Activated effector memory CD4-positive, alpha-beta T cell treated with anti-CD3 and anti-CD28 coated beads, Interleukin-2, amount 50 U/mL, for 16 hours (primary cell): Measurements from ENCODE around the gene PTPRT.

Experiments used
- DNase-seq: peaks from one replicate; pipeline ENCODE4 v3.0.0-alpha.2; 2020

The PTPRT gene

DNA sequence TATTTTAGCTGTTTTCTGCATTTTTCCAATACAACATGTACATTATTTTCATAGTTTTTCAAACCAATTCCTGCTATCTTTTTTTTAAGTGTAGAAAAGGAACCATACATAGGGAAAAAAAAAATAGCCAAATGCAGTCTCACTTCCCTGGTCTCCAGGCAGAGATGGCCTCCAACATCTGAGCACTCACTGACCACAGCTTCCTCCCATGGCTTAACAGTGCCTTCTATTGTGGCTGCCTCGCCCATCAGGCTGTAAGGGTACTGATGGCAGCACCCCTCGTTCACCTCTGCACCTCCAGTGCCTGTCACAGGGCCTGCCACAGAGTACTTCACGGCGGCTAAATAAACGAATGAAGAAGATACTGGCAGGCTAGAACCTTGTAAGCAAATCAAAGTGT is 591.1 kb downstream of the PTPRT start:
- no peak for DNase-seq

DNA sequence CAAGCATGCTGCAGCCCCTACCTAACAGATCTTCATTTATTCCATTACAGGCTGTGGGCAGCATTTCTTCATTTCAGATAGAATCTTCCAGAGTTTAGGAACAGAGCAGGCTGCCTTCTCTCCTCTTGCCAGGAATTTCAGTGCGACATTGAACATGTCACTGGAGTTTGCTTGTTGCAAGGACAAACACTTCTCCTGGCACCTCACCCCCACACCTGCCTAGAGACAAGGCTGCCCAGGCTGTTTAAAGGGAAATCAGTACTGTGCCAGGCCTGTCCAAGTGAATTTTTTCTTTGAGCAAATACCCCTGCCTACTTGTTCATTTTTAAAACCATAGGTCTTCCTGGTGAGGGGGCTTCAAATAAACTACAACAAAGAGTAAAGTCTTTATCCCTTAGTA is 594.1 kb downstream of the PTPRT start:
- no peak for DNase-seq

DNA sequence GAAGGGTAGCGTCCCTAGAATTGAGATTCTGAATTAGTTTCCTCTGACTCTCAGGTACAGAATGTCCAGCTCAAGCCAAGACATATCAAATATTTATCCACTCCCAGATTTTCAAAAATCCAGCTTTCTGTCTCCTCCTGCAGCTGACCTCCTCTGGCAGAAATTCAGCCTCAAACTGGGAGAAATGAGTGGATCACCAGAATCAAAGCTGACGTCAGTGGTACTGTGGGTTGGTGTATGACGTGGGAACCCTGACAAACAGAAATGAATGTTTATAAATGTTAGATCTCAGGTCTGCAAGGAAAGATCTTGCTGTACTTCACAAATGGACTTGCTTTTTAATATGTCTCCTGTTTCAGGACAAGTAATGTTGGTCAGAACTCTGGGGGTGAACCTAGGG is 595.0 kb downstream of the PTPRT start:
- no peak for DNase-seq

DNA sequence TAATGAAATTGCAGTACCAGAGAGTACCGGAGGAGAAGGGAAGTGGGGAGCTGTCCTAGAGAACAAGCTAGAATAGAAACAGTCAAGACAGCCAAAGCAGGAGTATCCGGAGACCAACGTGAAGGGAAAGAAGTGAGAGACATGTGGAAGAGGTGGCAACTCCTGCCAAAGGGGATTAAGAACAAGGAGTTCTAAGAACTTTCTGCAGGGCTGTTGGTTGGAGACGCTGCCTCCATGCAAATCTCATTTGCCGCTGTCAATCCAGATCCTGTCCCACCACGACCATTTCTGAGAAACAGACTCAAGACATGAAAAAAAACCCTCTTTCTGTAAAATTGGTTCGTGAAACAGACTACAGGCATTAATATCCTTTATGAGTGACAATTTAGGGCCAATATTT is 595.7 kb downstream of the PTPRT start:
- DNase-seq, result no peak

DNA sequence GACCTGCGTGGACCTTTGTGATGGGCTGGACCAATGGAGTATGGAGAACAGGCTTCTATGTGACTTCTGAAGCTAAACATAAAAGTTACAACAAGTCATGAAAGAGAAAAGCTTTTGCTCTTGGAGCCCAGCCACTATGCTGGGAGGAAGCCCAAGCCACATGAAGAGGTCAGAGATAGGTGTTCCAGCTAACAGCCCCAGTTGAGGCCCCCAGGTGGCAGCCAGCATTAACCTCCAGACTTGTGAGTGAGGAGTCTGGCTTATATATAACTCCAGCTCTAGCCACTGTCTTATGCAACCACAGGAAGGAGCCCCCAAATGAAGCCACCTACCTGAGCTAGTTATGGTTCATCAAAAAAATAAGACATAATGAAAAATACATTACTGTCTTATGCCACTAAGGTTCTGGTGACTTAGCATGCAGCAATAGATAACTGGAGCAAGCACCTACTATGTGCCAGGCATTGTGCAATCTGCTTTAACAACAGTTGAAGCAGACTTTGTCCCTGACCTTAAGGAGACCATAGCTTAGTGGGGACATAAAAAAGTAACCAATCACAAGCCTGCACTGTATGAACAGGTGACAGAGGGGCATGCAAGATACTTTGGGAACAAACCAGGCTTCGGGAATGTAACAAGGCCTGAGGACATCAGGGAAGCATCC is 599.6 kb downstream of the PTPRT start:
- no peak for DNase-seq

DNA sequence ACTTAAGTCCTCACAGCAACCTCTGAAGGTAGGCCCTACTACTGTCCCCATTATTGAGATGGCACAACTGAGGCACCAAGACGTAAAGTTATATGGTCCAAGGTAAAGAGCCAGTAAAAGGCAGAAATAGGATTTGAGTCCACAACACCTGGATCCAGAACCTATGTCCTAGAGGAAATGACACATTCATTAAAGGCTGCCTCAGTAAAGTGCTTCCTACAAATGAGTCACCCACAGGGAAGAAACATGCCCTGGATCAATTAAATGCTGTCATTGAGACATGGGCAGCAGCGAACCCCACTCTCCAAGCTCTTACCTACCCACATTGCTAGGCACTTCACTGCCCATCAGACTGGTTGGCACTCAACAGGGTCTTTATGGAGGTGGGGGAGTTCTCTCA is 600.9 kb downstream of the PTPRT start:
- DNase-seq, result no peak

DNA sequence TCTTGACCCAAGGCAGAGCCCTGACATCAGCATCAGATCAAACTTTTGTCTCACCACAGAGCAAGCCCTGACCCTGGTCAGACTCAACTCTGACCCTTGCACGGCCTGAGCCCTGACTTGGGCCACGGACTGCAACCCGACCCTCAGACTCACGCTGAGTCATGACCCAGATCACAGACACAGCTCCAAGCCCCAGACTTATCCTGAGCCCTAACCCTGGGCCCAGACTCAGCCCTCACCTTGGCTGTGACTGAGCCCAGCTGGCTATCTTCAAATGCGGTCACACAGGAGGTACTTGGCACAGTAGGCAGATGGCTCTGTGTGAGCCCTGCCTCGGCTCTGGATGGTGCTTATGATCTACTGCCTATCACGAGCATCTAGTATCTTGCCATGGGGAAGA is 602.3 kb downstream of the PTPRT start:
- DNase-seq, result no peak

DNA sequence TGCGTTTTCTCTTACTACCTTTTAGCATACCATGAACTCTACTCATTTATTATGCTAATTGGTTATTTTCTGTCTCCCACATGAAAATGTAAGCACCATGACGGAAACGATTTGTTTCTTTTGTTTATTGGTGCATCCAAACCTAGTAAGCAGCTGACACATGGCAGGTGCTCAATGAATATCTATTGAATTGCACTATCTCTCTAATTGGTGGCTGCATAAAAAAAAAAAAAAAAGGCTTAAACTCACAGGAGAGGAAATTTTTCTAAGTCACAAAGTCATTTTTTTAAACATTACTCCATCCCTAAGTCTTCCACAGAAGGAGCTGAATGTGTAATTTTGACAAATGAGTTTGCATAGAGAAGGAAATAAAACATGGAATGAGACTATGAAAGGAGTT is 608.4 kb downstream of the PTPRT start:
- no peak for DNase-seq

DNA sequence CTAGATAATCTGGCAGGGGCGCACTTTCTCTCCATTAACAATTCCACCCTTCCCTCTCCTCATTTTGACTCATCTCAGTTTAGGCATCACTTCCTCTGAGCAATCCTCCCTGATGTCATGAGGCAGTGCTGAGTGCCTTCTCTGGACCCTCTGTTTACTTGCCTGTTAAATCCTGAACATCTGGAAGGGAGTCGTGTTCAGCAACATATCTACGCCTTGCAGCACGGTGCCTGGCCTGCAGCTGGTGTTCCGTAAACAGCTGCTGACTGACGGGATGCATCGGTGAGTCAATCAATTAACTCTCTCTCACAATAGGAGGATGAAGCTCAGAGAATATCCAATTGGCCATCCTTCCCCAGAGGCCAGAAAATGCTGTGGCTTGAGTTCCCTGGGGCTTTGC is 613.5 kb downstream of the PTPRT start:
- no peak for DNase-seq

DNA sequence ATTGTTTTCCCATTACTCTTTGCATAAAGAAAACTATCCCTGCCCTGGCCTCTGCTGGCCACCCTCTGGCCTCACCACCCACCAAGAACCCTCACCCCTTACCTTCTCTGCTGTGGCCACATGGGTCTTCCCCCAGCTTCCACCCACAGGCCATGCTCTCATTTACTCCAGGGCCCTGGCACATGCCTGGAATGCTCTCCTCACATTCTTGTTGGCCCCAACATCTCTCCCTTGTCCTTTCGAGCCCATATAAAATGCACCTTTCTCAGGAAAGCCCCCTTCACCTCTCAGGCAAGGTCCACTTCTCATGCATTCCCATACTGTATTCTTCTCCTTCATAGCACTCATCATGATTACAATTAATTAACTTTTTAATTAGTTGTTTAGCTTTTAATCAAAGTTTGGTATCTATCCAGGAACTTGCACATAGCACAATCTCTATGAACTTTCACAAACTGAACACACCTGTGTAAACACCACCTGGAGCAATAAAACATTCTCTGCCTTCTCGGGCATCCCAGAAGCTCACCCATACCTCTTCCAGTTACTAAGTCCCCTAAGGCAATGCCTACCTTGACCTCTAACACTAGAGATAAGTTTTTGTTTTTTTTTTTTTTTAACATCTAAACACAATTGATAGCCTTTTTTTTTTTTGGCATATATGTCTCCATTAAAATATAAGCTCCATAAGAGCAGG is 617.2 kb downstream of the PTPRT start:
- no peak for DNase-seq

DNA sequence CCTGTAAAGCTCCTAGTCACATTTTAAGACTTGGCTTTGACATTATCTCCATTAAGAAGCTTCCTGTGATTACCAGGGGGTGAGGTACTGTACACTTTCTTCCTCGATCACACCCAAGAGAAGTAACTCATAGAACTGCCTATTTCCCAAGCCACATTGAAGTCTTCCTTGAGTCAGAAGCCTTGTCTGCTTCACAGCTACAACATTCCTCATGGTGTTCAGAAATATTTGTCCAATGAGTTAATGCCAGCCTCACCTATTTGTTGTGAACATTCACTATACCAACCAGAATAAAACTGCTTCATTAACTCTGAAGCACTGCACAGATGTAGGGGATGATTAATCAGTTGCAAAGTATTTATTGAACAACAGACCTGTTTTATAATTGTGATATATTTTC is 622.3 kb downstream of the PTPRT start:
- DNase-seq, result no peak

DNA sequence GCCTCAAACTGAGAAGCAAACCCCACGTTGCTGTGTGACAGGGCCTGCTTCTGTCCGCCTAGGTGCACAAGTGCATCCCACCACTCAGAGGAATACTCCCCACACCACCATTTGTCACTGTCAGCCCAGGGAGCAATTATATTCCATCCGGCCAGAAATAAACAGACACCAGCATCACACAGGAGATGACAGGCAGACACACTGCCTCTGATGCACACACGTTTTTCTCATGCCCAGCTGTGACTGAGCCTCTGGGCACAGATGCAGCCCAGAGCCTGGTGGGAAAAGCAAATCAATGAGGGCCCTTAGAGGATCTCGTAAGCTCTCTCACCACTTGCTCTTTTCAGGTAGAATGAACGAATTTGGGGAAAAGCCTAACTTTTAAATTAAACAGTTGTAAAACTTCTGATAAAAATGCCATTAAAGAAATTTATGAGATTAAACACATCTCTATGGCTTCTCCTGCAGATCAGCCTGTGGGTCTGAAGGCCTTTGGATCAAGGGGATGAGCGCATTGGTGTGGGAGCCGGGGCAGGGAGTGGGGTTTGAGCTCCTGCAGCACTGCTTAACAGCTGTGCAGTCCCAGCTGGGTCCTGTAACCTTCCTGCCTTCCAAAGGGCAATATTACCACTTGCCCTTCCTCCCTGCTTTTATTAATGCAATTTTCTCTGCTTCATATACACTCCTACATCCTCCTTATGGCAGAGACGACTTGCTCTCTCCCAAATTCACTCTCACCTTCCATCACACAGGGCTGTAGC is 624.3 kb downstream of the PTPRT start:
- no peak for DNase-seq

DNA sequence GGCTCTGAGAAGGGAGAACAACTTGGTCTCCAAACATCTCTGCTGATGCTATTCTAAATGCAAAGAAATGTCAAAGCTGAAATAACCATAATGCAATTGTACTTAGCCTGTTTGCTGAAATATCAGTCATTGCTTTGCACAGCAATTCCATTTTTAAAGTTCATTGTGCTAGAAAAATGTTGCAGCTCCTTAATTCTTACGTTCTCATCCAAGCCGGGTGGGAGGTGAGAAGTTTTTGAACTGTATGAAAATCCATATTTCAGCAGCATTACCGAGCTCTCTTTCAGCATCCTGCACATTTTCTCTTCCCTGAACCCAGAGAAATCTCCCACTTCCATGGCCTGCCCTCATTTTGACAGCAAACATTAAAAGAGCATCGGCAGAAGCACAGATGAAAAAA is 630.0 kb downstream of the PTPRT start:
- no peak for DNase-seq

DNA sequence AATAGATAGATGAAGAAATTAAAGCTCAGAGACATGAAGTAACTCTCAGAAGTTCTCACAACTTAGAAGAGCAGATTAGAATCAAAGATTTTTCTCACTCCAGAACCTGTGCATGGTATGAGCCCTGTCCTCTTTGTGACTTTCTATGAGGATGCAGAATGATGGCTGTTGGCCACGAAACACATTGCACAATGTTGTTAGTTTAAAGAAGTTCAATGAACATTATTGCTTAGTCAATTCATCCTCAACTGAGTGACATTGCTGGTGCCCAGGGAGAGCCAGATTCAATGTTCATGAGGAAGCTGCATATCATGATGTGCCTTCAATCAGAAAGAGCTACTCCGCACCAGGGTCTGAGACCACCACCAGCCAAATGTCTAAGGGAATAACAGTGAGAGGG is 633.1 kb downstream of the PTPRT start:
- no peak for DNase-seq

DNA sequence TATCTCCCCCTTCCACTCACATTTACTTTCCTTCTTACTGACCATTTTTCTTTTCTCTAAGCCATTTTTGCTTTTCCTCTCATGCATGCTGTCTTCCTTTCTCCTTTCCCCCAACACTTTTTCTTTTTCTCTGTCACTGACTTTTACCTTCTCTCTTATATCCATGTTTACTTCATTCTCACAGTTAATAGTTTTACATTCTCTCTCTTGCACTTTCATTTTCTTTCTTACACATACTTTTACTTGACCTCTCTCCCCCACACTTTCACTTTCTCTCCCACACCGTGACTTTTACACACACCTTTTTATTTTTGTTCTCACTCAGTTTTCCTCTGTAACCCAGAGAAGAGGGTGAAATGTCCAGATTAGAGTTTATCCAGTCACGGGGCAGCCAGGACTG is 636.3 kb downstream of the PTPRT start:
- DNase-seq, result no peak

DNA sequence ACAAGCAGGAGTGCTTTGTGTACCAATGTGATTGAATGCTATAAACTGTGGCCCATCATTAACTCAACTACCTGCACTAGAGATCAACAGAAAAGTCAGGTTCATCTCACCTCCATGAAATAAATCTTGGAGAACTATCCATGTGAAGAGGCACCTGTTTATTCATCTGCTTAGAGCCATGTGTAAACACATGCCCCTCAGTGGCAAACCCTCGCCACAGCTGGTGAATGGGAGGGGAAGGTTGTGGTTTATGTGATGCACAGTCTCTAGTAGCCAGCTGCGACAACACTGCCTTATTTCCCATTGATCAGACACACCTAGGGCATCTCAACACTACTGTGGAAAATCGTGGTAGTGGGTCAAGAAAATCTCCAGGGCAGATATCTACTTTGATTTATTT is 640.2 kb downstream of the PTPRT start:
- DNase-seq, result no peak

DNA sequence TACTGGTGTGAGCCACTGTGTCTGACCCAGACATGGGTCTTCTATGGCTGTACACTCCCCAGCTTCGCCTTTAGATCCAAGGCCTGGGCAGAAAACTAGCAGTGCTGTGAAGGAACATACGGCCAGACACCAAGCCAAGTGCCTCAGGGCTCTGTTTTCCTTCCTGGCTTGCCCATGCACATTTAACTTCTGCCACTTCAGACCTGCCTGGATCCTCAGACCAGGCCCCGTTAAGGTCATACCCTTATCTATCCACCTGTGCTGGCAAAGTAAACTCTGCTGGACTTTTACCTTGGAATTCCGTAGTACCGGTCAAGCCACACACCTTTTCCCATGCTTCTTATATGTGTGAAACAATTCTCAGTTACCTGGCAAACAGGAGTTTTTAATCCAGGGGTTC is 644.8 kb downstream of the PTPRT start:
- DNase-seq, result no peak

DNA sequence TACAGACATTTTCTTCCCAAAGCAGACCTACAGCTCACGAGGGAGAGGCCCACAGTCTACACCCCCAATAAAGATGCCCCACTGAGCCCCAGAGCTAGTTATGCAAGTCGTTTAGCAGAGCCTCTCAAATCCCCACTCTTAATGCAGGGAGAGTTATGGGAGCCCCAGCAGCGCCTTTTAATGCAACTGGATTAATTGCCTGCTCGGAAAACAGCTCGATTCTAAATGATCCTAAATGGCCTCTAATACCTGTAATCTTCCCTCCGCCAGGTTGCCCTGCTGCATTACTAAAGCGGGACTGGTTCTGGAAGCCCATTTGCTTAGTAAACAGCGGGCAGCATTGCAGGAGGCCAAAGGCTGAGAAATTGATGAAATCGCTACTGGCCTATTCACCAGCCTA is 656.9 kb downstream of the PTPRT start:
- no peak for DNase-seq

DNA sequence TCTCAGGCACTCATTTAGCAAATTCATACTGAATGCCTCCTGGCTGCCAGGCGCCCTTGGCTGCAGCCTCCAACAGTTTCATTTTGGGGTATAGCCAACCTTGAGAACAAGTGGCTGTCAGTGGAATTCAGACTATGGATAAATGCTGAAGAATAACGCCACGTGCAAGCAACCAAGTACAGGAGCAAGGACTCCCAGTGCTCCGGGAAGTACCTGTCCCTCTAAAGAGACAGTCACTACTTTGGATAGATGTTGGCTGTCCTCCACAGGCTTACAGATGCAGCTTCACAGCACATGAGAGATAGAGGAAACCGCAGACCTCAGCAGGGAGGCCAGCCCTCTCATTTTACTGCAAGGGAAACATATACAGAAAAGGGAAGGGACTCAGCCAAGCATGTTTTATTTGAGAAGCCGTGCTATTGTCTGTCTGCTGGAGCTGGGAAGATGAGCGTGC is 658.2 kb downstream of the PTPRT start:
- DNase-seq, result no peak

DNA sequence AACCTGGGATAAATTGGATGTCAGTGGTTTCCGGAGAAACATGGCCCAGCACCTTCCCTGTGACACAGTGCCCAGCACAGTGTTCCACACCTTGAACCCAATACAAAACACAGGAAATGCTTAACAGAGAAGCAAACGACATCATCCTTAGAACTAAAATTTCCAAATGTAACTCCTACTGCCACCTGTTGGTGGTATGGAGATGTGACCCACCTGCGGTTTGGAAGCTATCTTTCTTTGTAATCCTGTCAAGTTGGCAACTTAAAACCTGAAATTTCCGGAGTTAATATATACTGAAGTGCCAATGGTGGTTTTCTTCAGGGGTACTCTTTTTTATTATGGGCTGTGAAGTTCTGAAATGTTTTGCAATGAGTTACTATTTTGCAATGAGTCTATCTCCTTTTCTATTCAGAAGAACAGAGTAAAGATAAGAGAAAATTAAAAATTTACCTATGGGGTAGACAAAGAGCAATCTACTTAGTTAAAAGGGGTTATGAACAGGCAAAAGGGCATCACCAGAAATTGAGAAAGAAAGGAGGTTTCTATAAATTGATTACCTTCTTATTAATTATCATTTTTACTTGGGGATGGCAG is 658.8 kb downstream of the PTPRT start:
- DNase-seq, result no peak

DNA sequence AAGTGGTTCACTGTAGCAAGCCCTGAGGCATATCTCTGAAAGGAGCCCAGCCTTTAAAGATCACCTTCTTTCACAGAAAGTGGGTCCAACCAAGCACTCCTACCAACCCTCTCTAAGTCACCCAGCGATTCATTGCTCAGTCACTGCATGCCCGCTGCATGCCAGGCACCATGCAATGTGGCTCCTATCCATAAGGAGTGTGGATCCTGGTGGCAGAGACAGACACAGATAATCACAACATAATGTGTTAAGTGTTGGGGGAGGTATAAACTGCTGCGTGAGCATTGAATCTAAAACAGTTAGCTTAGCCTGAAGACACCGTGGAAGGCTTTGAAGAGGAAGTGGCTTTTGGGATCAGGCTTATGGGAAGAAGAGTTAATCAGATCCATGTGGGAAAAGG is 659.5 kb downstream of the PTPRT start:
- no peak for DNase-seq

DNA sequence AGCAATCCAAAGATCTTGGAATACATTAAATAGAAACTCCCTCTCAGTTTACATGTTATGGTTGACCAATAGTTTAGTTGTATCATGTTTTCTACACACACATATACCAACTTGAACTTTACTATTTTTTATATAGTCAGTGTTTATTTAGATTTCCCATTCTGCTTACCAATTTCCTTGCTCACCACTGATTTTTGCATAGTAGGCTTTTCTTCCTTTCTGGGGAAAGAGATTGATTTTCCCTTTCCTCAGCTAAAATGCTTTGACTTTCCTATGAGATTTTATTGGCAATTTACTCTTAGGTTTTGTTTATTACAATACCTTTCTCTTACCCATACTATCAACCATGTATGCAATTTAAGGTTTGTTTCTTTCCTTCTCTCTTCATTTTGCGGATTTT is 665.6 kb downstream of the PTPRT start:
- no peak for DNase-seq

DNA sequence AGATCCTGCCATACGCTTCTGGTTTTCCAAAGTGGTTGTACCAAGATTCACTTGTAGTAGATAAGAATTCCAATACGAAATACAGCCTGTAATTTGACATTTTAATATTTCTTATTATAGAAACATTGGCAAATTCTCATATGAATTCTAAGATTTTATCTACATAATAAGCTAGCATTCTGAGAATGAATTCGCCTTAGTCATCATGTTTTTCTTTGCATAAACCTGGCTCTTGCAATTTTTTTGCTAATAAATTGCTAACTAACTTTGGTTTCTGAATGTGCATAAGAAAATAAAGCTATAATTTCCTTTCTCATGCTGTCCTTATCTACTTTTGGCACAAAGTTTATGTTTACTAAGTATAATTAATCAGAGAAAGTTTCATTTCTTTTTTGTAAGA is 673.0 kb downstream of the PTPRT start:
- DNase-seq, result no peak

DNA sequence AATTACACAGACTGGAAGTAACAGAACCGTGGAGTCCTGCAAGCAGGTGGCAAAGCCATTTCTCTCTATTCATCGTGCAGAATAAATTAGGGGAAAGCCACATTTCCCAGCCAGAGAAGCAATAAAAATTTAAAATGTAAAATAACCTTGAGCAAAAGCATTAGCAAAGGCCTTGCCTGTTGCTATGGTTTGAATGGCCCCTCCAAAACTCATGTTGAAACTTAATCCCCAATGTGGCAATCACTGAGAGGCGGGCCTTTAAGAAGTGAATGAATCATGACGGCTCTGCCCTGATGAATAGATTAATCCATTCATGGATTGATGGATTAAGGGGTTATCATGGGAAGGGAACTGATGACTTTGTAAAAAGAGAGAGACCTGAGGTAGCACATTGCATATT is 679.0 kb downstream of the PTPRT start:
- DNase-seq, result no peak
